NCI-H1436 treated with DMSO at 0.1 percent for 48 hours (cell line): Measurements from ENCODE around the gene NTNG1.

Experiments
- DNase-seq: peaks from one replicate; lab custom pipeline; 2025; lab: John Stamatoyannopoulos, UW

Gene NTNG1

DNA sequence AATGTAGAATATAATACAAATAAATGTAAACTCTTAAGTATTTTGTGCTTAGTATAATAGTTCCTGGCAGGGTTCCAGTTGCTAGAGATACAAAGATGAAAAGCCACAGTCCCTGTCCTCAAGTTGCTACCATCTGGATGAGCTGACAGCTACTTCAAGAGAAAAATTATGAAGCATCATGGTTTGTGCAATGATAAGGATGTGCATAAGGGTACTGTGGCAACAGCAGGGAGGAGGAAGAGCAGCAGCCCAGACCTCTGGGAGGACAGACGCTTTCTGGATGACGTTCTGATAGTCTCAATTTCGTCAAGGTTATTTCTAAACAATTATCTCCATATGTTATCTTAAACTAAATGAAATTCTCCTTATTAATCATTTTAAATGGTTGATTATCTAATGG is 198.9 kb downstream of the NTNG1 start:
- DNase-seq = no peak

DNA sequence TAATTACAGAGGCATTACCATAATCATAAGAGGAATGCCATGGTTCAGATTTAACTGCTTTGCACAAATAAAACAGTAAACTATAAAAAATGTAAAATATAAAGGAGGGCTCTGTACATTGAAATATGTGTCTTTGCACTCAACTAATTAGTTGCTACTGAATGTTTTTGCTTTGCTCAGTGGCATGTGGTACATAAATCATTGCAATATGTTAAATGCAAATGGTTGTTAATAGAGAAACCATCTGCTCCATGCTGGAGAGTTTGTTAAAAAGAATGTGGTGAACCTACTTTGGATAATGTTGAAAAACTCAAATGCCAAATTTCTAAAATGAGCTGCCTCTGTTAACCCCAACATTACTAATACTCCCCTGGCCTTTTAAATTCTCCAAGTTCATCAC is 201.5 kb downstream of the NTNG1 start:
- no peak for DNase-seq

DNA sequence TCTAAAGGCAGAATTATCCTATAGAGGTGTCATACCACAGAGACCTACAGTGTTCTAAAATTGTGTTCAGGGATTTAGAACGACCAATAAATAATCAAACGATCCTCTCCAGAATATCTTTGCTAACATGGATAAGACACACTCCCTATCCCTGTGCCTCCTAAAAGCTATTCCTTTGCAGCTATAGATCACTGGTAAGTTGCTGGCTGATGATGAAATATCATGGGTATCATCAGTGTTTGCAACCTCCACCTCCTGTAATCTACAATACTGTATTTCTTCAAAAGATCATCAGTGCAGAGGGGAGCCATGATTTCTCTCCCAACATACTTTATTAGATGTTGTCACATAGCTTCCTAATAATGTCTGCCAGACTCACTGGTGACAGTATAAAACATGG is 201.9 kb downstream of the NTNG1 start:
- no peak for DNase-seq

DNA sequence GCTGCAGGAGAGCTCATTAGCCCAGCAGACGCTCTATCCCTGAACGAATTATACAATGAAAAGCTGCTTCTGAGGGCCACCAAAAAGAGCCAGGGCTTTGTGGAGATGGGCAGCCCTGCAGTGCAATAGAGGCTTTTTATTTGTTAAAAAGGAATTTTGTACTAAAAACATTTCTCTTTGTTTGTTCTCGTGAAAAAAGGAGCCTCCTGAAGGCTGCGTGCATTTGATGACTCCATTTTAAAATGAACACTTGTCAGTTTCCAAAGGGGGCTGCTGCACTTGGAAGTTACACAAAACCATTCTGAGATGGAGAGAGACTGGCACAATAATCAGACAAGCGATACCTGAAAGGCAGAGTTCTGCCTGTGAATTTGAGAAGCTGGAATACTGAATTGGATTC is 202.8 kb downstream of the NTNG1 start:
- DNase-seq = no peak

DNA sequence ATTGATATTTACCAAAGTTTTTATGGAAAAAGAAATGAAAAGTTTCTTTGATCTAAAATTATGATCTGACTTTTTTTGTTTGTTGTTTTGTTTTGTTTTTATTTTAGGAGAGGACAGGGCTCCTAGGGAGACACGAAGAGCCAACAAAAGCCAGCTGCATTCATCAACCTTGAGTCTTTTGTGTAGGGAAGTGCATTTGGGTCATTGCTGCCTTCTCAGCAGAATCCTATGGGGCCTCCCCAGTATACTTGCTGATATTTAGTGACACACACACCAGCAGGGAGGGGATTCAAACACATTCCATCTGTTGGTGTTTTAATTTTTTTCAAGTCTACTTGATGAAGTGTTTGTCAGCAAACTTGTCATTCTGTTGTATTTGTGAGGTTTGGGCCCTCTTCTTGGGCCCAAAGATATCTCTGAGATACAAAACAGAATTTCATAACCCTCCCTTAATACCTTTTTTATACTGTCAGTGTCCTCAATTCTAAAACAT is 203.5 kb downstream of the NTNG1 start:
- no peak for DNase-seq

DNA sequence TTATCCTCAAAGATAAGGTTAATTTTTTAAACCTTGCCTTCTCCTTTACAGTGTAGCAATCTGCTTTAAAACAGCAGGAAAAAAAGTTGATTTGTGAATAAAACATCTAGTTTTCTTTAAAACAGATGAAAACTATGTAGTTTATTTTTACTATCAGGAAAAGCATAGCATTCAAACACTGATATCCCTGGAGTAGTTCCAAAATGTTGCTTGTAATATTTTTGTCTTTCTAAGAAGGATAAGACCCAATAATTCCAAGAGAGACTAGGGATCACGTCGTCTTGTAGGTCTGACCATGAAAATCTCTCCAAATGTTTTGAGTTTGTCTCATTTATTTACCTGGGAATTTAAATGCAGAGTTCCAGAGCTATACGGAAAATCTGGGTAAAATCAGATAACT is 204.0 kb downstream of the NTNG1 start:
- DNase-seq = no peak

DNA sequence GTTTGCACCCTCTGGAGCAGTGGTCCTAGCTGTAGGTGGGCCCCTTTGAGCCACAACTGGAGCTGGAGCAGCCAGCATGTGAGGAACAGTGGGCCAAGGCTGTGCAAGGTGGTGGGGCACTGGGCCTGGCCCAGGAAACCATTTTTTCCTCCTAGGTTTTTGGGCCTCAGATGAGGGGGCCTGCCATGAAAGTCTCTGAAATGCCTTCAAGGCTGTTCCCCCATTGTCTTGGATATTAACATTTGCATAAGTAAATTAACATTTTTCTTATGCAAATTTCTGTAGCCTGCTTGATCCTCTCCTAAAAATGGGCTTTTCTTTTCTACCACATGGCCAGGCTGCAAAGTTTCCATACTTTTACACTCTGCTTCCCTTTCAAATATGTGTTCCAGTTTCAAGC is 212.0 kb downstream of the NTNG1 start:
- DNase-seq = no peak

DNA sequence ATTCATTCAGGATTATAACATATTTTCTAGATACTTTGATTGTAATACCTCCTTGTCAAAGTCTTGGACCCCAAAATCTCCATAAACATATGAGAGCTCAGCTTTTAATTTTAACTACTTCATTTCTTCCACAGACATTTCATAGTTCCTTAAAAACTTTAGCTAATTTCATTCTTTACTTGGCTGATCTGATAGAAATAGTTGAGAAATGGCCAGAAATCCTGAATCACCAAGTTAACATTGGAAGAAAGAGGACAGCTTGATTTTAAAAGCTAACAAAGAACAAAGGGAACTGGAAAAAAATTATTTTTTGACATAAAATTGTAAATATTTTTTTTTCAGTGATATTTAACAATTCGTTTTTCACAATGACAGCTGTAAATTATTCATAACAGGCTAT is 216.5 kb downstream of the NTNG1 start:
- DNase-seq = no peak

DNA sequence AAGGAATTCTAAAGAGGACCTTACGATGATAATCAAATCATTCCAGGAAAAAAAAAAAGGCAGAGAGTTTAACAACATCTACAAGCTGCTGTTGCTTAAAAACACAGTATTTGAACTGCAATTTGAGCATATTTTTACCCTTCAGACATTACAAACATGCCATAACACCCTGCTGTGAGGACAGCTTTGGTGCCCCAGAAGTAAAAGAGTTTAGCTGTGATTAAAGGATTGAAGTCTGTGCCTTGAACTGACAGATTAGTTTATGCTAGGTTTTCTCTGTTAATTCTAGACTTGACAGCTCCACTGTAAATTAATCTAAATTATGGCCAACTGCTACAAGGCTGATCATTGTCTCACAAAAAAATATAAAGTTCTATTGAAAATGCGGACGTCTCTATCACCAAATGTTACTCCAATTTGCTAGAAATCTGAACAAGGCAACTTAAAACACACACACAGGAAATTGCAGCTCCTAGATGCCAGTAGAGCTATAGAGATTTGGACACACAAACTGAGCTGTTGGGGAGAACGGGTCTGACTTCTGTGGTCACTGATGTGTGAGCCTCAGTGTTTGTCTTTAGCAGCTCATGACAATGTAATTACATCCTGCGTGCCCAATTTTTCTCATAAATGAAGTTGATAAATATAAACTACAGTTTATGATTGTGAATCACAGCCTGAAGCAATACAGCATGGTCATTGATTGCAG is 217.9 kb downstream of the NTNG1 start:
- no peak for DNase-seq

DNA sequence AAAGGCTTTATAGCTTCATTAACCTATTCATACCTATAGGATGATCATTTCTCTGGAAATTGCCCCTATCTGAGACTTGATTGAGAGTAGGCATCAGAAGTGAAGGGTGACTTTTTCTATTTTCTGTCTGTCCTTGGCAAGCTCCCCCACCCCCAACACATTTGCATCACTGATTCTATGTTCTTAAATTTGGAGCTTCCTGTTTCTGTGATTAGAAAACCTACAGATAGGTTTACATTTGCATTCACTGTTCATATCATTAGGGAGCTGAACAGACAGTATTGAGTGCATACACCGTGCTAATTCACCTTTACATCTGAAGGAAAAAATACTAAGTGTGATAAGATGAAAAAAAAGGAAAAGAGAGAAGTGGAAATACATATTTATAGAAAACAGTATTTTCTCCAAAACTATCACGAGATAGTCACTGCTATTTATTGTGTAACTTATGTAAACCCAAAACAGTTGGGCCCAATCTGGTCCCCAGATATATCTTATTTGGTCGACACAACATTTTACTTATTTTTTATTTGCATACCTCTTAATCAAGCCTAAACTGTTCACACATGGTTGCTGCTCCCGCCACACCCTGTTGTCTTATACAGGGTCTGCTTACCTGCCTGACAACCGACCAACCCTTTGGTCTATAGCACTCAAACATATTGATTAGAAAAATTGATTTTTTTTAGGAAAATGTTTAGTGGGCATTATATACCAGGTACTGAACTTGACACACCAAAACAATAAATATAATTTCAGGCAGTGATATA is 218.8 kb downstream of the NTNG1 start:
- DNase-seq = no peak

DNA sequence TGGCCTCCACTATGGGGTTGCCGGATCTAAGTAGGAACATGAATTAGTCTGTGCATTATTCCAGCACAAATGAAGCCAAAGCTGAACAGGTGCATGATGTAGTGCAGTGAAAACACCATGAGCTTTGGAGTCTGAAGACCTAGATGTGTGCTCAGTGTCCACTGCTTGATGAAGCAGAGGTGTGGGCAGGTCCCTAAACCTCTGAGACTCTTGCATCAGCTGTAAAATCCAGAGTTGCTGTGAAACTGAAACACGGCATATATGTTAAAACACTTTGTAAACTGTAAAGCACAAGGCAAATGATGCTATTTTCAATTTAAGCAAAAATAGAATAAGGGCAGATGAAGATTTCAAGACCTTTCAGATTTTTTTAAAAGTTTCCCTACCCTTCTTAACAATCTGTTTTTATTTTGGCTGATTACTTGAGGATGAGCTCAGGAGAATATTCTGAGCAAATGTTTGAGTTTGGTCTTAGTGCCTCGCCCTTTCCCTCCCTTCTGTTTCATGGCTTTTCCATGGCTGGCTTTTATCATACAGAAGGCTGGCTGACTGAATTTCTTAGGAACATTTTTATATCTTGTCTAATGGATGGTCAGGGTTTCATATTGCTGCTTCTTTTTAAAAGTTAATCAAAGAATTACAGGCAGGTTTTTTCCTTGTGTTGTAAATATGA is 221.8 kb downstream of the NTNG1 start:
- DNase-seq = no peak

DNA sequence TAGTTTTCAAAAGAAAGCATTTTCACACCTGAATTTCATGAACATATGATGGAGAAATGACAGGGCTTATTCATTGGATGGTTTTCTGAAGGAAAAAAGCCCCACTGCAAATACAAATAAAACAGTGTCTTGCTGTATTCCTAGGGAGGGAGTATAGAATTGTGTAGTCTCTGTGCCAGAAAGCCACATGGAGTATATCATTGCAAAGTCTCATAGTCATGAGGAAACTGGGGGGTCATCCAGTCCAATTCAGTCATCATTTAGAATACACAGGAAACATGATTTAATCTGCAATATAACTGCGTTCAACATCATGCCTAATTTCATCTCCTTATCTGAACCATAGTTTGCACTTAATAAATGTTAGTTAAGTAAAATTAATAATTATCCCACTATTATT is 222.3 kb downstream of the NTNG1 start:
- DNase-seq = no peak

DNA sequence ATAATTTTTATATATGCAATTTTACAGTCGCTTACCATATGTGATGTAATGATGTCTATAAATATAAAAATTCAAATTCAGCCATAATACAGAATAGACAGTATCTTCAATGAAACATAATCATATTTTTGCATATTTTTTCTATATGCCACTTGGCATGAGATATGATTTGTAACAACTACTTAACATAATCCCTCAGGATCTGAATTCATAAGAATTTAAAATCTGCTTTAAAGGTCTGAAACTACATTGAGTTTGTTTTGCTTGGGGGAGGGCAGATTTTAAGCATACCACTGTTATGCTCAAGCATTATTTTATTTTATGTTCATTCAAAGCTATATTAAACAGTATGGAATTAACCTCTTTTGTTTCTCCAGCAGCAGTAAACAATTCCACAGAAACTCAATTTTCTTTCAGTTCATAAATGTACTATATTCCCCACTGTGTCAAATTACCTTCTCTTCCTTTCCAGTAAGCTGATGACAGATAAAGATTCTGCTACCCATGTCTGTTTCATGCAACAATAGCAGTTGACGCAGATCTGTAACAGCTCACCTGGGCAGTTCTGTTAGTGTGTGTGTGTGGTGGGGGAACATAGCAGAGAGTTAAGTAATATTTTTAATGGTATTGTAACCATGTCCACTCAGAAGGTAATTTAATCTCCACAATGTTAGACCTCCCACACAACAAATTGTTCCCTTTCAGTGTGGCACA is 224.8 kb downstream of the NTNG1 start:
- DNase-seq = no peak

DNA sequence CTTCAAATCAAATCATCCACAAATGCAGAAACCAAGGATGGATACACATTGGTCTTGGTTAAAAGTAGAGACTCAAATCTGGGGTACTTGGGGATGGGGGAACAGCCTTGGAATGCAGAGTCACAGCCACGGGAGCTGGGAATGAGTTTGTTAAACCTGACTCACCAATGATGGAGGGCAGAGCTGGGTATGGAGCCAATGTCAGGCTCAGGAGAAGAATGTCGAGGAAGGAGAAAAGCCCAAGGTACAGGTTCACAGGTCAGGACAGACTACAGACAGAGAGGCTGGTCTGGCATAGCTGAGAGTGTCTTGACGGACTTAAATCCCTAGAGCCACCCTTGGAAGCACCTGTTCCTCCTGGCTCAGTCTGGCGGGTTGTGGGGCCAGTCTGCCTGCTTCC is 237.6 kb downstream of the NTNG1 start:
- DNase-seq = no peak

DNA sequence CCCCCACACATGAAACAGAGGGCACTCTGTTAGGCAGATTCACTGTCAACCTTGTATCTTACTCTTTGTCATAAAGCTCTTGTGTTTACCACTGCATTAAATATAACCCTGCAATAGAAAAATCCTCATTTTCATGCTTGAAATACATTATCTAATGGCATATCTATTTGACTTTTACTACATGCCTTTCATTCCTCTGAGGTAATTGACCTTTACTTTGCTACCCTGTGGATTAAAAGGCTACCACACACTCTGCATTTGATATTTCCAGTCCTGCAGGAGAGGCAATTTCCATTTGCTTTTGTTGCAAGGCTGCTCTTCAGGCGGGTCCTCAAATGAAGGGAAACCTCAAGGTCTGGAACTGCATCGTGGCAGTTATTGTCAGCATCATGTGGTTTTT is 238.0 kb downstream of the NTNG1 start:
- no peak for DNase-seq

DNA sequence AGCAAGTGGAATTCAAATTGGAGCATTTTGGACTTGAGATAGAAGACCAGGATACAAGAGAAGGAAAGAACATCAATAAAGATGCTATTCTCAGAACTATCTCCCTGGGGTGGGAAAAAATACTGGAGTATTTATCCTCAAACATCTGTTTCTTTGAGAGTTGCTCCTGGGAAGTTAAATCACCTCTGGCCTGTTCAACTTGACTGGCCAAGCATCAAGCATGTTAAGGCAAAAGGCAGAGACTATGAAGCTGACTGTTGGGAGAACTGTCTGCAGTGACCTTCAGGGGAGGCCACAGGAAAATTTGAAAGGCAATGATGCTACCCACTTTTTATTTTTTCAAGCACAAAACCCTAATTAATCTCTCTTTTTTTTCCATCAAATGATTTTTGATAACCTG is 239.0 kb downstream of the NTNG1 start:
- DNase-seq = no peak

DNA sequence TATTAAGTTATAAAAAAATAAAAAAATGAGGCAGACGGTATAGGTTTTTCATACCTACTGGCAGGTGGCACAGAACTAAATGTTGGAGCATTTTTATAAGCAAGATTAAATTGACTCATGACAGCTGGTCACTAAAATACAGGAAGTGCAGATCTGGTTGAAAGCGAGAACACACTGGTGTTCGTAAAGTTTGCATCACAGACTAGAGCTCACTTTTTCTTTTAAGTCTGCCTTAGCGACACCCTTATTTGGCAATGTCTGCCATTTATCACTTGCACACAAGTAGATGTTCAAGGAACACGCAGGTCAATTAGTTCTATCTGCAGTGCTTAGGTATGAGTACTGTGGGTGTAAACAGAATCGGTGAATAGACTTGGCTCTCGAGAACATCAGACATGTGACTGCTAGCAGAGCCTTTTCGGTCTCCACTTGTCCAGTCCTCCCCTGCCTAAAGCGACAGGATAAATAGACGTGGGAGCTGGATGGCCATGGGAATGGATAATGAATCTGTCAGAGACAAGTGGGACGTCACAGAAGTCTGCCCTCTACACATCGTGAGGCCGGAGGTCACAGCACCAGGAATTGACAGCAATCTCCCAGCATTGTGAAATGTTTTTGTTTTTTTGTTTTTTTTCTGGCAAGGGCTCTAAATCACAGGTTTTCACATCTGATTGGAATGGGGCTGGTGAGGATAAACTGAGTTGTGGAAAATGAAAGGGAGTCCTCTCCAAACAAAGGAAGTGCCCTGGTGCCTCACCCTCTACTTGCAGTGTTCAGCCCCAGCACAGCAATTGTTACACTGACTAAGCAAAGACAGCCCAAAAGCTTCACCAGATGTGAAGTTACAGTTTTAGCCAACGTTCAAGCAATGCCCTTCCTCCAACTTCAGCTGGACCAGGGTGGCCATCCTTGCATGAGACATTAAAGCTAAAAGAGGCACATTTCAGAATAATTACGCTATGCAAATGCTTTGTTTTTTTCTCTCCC is 248.9 kb downstream of the NTNG1 start:
- no peak for DNase-seq

DNA sequence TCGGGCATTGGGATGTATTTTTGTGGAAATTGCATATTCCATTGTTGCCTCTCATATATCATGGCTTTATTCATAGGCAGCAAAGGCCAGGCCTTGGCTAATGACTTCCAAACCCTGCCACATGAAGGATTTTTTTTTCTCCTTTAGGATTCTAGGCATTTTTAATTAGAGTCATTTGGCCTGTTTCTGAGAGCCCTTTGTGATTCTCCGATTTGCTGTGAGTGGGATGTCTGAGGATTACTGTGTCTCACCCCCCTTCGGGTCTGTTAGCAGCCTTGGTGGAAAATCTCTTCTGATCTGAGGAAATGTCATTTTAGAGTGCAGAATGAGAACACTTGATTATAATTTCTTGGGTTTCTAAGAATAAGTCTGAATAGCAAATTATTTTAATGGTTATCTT is 253.5 kb downstream of the NTNG1 start:
- DNase-seq = no peak

DNA sequence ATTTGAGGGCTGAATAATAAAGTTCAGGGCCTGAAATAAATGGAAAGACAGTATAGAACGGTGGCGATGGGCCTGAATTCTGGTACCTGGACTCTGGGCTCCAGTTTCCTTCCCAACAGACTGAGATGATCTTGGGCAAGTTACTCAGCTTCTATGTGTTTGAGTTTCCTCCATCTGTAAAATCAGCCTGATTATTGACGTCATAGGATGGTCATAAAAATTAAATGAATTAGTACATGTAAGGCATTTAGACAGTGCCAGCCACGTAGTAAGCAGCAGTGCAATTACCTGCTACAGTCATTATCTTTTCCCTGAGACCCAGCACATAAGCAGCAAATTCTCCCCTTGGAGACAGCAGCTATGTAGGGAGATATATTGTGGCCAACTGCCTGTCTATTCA is 260.9 kb downstream of the NTNG1 start:
- no peak for DNase-seq

DNA sequence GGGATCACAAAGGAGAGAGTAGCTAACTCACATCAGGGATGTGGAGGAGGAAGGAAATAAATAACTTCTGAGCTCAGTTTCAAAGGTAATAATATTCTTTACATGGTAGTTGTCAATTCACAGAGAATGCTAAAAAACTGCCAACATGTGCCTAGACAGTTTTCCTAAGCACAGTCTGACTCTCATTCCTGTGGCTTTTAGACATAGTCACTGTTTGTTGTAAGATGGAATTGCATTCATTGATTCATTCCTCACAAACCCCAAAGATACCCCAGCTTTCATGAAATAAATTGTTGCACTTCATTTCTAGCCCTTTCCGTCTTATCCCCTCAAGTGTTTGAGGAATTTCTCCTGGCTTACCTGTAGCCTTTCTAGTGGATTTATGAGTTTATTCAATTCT is 263.9 kb downstream of the NTNG1 start:
- no peak for DNase-seq

DNA sequence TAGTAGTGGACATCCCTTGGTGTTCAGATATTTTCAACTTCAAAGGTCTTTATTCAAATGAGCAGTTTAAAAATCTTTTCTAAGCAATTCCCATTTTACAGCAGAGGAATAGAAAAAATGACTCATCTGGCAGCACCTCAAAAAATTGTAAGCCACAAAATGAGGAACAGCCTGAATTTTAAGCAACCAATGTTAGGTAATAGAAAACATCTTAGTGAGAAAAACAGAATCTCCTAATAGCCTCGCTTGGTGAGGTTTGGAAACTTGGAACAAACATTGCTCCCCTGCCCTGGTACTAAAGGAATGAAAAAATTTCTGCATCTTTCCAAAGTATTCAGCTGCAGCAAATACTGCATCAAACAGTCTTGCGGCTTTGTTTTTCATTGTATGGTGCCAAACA is 264.4 kb downstream of the NTNG1 start:
- no peak for DNase-seq
